Measurements from ENCODE around the gene PKD1L1.

DNA sequence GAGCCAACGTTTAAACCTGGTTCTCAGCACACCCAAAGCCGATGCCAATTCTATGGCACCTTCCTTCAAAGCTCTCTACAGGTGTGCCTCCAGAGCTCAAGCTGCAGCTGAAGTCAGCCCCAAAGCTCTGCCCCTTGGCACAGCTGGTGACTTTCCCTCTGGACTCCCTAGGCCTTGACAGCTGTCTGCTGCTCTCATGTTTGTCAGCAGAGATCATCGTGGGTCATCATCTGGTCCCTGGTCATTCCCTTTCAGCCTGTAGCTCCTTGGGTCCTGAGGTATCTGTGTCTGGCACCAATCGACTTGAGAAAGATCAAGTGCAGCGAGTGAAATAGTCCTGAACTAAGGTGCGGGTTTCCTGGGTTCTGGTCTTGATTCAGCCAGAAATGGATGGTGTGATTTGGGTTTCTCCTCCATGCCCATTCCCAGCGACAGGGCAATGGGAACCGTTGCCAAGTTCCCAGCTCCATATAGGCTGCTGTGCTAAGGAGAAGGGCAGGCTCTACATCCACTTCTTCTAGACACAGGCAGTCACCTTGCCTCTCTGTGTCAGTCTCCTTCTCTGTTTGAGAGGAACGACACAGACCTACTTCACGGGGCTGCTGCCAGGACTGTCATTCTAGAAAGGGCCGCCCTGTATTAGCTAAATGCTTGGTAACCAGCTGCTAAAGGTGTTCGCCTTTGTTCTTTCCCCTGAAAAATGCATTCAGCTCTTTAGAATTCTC is 3.6 kb downstream of the PKD1L1 start:
- TF ChIP-seq CTCF (IDR thresholded peaks at IDR 0.05) (no peak), ZFX (IDR thresholded peaks at IDR 0.05; ENCODE audit: borderline replicate concordance) (no peak)

Measured in 22Rv1 (cell line).